HepG2 (cell line): Measurements from ENCODE around the gene CAMK4. TPM values are rescaled to one million over a fixed set of nuclear protein-coding genes. Genes with fewer than 3 reads are reported as not detected.

Experiments used
- ATAC-seq: fragments of 200-7000 bp; cut with Tn5 transposase; 3 replicates; pipeline ENCODE4 v1.9.1; 2020; ENCODE audit warnings: mild to moderate bottlenecking, moderate library complexity
- BruUV-seq: library from RNA; stranded (reverse); fragments of 400-500 nt; replicated peaks from 2 replicates; lab custom pipeline; 2021; lab: Mats Ljungman, UMichigan
- CTCF ChIA-PET: fragments of 300-600 bp; formaldehyde crosslinking; extraction: SDS; loops from one replicate; lab custom pipeline; 2021; ENCODE audit warnings: low total read pairs, inconsistent platforms, low intra/inter-chr PET ratio; lab: Yijun Ruan, JAX
- POLR2A ChIA-PET: fragments of 350-600 bp; sonication (Branson Sonifier 250); formaldehyde crosslinking; loops from one replicate; lab custom pipeline; 2020; ENCODE audit warnings: antibody characterized with exemption, inconsistent platforms; lab: Yijun Ruan, JAX
- DNase-seq: peaks from one replicate; pipeline ENCODE4 v3.0.0-alpha.2; 2015; ENCODE audit warnings: low spot score
- FAIRE-seq: peaks from 3 replicates; lab custom pipeline; 2011; peaks lifted over from hg19 to GRCh38; lab: Jason Lieb, UNC
- H2AFZ ChIP-seq: one replicate; pipeline ENCODE4 v1.6.1; 2011; ENCODE audit warnings: low read length, inconsistent platforms
- H3K27ac ChIP-seq: fragments of 300-600 bp; 3 replicates; pipeline ENCODE4 v1.8.0; 2011; ENCODE audit warnings: mixed run types, mild to moderate bottlenecking, mixed read lengths, low read length, inconsistent platforms; ENCODE audit not compliant: insufficient read depth; ENCODE audit errors: extremely low read length
- H3K27me3 ChIP-seq, 2 experiments: fragments of 200-600 bp in 1 of 2; 2 replicates in 1 of 2; 3 replicates in 1 of 2; pipeline versions ENCODE4 v1.6.0 to v1.8.0; 2011; ENCODE audit warnings: low read length in 2 of 2, mild to moderate bottlenecking in 2 of 2, moderate library complexity in 2 of 2, inconsistent platforms in 1 of 2; ENCODE audit not compliant: insufficient read depth in 2 of 2, control insufficient read depth in 1 of 2
- H3K36me3 ChIP-seq, 2 experiments: fragments of 200-600 bp in 1 of 2; replicated peaks in 1 of 2; 2 replicates in 1 of 2; 3 replicates in 1 of 2; pipeline versions ENCODE4 v1.5.1 to v1.8.0; 2011; ENCODE audit warnings: low read length in 2 of 2, inconsistent platforms in 1 of 2; ENCODE audit not compliant: insufficient read depth in 2 of 2, control insufficient read depth in 1 of 2
- H3K4me1 ChIP-seq: 2 replicates; pipeline ENCODE4 v1.5.1; 2012; ENCODE audit warnings: low read length, inconsistent platforms; ENCODE audit not compliant: insufficient read depth
- H3K4me2 ChIP-seq: 2 replicates; pipeline ENCODE4 v1.6.0; 2011; ENCODE audit warnings: low read depth, low read length, inconsistent platforms
- H3K4me3 ChIP-seq, 3 experiments: fragments of 200-600 bp in 1 of 3; sonication (generic), shearing (Covaris generic) in 1 of 3; replicated peaks in 1 of 3; 2 replicates each; pipeline ENCODE4 v1.5.1; 2011 to 2016; ENCODE audit warnings: low read length in 3 of 3, inconsistent platforms in 2 of 3, low read depth in 2 of 3, mild to moderate bottlenecking in 2 of 3, control low read depth in 1 of 3, mixed read lengths in 1 of 3; ENCODE audit not compliant: insufficient read depth in 1 of 3
- H3K79me2 ChIP-seq: one replicate; pipeline ENCODE4 v1.6.1; 2011; ENCODE audit warnings: low read length, inconsistent platforms; ENCODE audit not compliant: insufficient read depth
- H3K9ac ChIP-seq: 2 replicates; pipeline ENCODE4 v1.6.0; 2011; ENCODE audit warnings: mild to moderate bottlenecking, low read depth, low read length, inconsistent platforms; ENCODE audit not compliant: insufficient read depth
- H3K9me3 ChIP-seq: 2 replicates; pipeline ENCODE4 v1.5.1; 2012; ENCODE audit warnings: mild to moderate bottlenecking, low read length
- H4K20me1 ChIP-seq: 2 replicates; pipeline ENCODE4 v1.6.0; 2011; ENCODE audit warnings: inconsistent platforms, mild to moderate bottlenecking, low read length, moderate library complexity; ENCODE audit not compliant: insufficient read depth
- FOXJ3 ChIP-seq: sonication (generic); formaldehyde crosslinking; IDR thresholded peaks from 2 replicates; pipeline ENCODE4 v1.4.0; 2020; ENCODE audit warnings: missing genetic modification reagents, mild to moderate bottlenecking, borderline replicate concordance
- HDAC1 ChIP-seq: sonication (generic); formaldehyde crosslinking; IDR thresholded peaks from 2 replicates; pipeline ENCODE4 v1.5.1; 2020; ENCODE audit warnings: mild to moderate bottlenecking, missing genetic modification reagents
- HHEX ChIP-seq: IDR thresholded peaks from 2 replicates; pipeline ENCODE4 v1.6.1; 2016; ENCODE audit warnings: control low read depth
- HINFP ChIP-seq: sonication (generic); formaldehyde crosslinking; IDR thresholded peaks from 2 replicates; pipeline ENCODE4 v1.4.0; 2020; ENCODE audit warnings: low read depth, mild to moderate bottlenecking, missing genetic modification reagents
- HMGXB3 ChIP-seq: sonication (generic); formaldehyde crosslinking; IDR thresholded peaks from 2 replicates; pipeline ENCODE4 v1.4.0; 2020; ENCODE audit warnings: missing genetic modification reagents, borderline replicate concordance
- HNRNPH1 ChIP-seq: fragments of 200-400 bp; formaldehyde crosslinking; optimal IDR thresholded peaks from 2 replicates; pipeline ENCODE3; 2017; ENCODE audit warnings: mild to moderate bottlenecking, low read depth, low read length
- KDM5B ChIP-seq: sonication (generic); formaldehyde crosslinking; IDR thresholded peaks from 2 replicates; pipeline ENCODE4 v1.4.0; 2020; ENCODE audit warnings: missing genetic modification reagents, mild to moderate bottlenecking, borderline replicate concordance
- RNF2 ChIP-seq: fragments of 450-650 bp; conservative IDR thresholded peaks from 2 replicates; pipeline ENCODE4 v1.6.1; 2016; ENCODE audit warnings: low read depth
- SIN3A ChIP-seq: IDR thresholded peaks from 2 replicates; pipeline ENCODE4 v1.6.1; 2011; ENCODE audit warnings: low read depth, mild to moderate bottlenecking, control low read depth, low read length, borderline replicate concordance
- SNAI1 ChIP-seq: sonication (generic); formaldehyde crosslinking; IDR thresholded peaks from 2 replicates; pipeline ENCODE4 v1.5.0; 2020; ENCODE audit warnings: mild to moderate bottlenecking, missing genetic modification reagents, borderline replicate concordance
- SRY ChIP-seq: sonication (generic); formaldehyde crosslinking; IDR thresholded peaks from 2 replicates; pipeline ENCODE4 v1.8.0; 2022; ENCODE audit warnings: mild to moderate bottlenecking, missing genetic modification reagents
- THYN1 ChIP-seq: sonication (generic); formaldehyde crosslinking; IDR thresholded peaks from 2 replicates; pipeline ENCODE4 v1.8.1; 2023; ENCODE audit warnings: low read depth, mild to moderate bottlenecking, moderate library complexity, missing genetic modification reagents, borderline replicate concordance
- ZBTB20 ChIP-seq: sonication (generic); formaldehyde crosslinking; IDR thresholded peaks from 2 replicates; pipeline ENCODE4 v1.8.1; 2023; ENCODE audit warnings: missing genetic modification reagents, low read depth, mild to moderate bottlenecking, borderline replicate concordance
- ZNF180 ChIP-seq: sonication (generic); formaldehyde crosslinking; IDR thresholded peaks from 2 replicates; pipeline ENCODE4 v1.4.0; 2020; ENCODE audit warnings: low read depth, missing genetic modification reagents, borderline replicate concordance
- ZNF253 ChIP-seq: sonication (generic); formaldehyde crosslinking; IDR thresholded peaks from 2 replicates; pipeline ENCODE4 v1.8.0; 2022; ENCODE audit warnings: mild to moderate bottlenecking, missing genetic modification reagents, borderline replicate concordance
- ZNF30 ChIP-seq: sonication (generic); formaldehyde crosslinking; IDR thresholded peaks from 2 replicates; pipeline ENCODE4 v1.5.0; 2020; ENCODE audit warnings: mild to moderate bottlenecking, missing genetic modification reagents
- ZNF33A ChIP-seq: sonication (generic); formaldehyde crosslinking; IDR thresholded peaks from 2 replicates; pipeline ENCODE4 v1.5.1; 2020; ENCODE audit warnings: missing genetic modification reagents, mild to moderate bottlenecking, moderate library complexity, borderline replicate concordance
- ZNF446 ChIP-seq: sonication (generic); formaldehyde crosslinking; IDR thresholded peaks from 2 replicates; pipeline ENCODE4 v1.5.0; 2020; ENCODE audit warnings: mild to moderate bottlenecking, missing genetic modification reagents
- ZNF749 ChIP-seq: sonication (generic); formaldehyde crosslinking; IDR thresholded peaks from 2 replicates; pipeline ENCODE4 v1.8.0; 2022; ENCODE audit warnings: mild to moderate bottlenecking, missing genetic modification reagents, moderate library complexity, borderline replicate concordance
- ZNF792 ChIP-seq: IDR thresholded peaks from 2 replicates; pipeline ENCODE4 v1.6.1; 2016
- WGBS: methylation state at CpG from one replicate; pipeline ENCODE4 v1.1.6; 2017; ENCODE audit warnings: low lambda C conversion rate; 5-methylcytosine and 5-hydroxymethylcytosine counted together
- in situ Hi-C: cut with HindIII; loops from 2 replicates; pipeline ENCODE4 v1.10.0; 2017; ENCODE audit warnings: low pct_unique_long_range_greater_than_20kb; ENCODE audit not compliant: extremely low pct_ligation_motif_present
- intact Hi-C: fragments of 100-400 bp; cut with micrococcal nuclease; formaldehyde crosslinking; loops from one replicate; pipeline ENCODE4 v1.10.0; 2022; ENCODE audit not compliant: unreplicated experiment
- polyA plus RNA-seq, 8 experiments: library from polyadenylated mRNA; depleted of rRNA in 3 of 8; stranded (reverse) in 7 of 8; unstranded in 1 of 8; fragments of >200 nt; fragmentation: Illumina TruSeq in 4 of 8; extraction: Trizol in 4 of 8; gene quantifications; 2 replicates each; pipeline versions ENCODE4 v1.2.1 to v1.2.3, GENCODE V29; 2011 to 2016; ENCODE audit warnings: low read depth in 4 of 8, missing spikeins in 1 of 8, mixed read lengths in 1 of 8; ENCODE audit not compliant: insufficient read depth in 1 of 8
- total RNA-seq, 5 experiments: library from RNA; depleted of rRNA; stranded (reverse); fragments of >200 nt; fragmentation: Illumina TruSeq; extraction: Trizol; gene quantifications; 2 replicates each; pipeline ENCODE4 v1.2.3, GENCODE V29; 2016; ENCODE audit warnings: low read depth in 1 of 5

The CAMK4 gene
- total and polyA plus RNA-seq, 2 of the 13 experiments (the other 11 are each of a cell fraction or from before 2014, with no cell fraction given), result not detected

- H3K36me3 ChIP-seq, result no peaks in the 10 kb centered on the region
- no peaks in the 10 kb centered on the region for H3K4me1 ChIP-seq
- ATAC-seq (no peak), FAIRE-seq (no peak), DNase-seq (no peak)
- H3K9ac ChIP-seq, result no peak overlapping the region
- no peaks in the 10 kb centered on the region for H3K79me2 ChIP-seq
- no peaks in the 10 kb centered on the region for H3K9me3 ChIP-seq
- H3K27ac ChIP-seq, result no peak overlapping the region
- 3% methylated on average over 8 of the region's 8 CpGs for WGBS
- ChIA-PET POLR2A (no interaction called here), CTCF (no interaction called here)
- H3K27me3 ChIP-seq, result no peaks in the 10 kb centered on the region; a peak in 1 of 5 replicates
- no peak for TF ChIP-seq HINFP (CRISPR knock-in tag)
- no peak for TF ChIP-seq ZNF253 (CRISPR knock-in tag)
- TF ChIP-seq RNF2, result no peak
- TF ChIP-seq SIN3A, result no peak
- no peak for TF ChIP-seq ZNF749
- TF ChIP-seq THYN1 (CRISPR knock-in tag), result no peak
- TF ChIP-seq HDAC1 (CRISPR knock-in tag), result no peak
- TF ChIP-seq ZNF33A (CRISPR knock-in tag), result no peak
- TF ChIP-seq ZBTB20 (CRISPR knock-in tag), result no peak
- no peak for TF ChIP-seq KDM5B (CRISPR knock-in tag)
- no peak for TF ChIP-seq HHEX (CRISPR knock-in tag)
- no peak for TF ChIP-seq ZNF446 (CRISPR knock-in tag)
- TF ChIP-seq FOXJ3 (CRISPR knock-in tag), result no peak
- TF ChIP-seq HMGXB3 (CRISPR knock-in tag), result no peak
- no peak for TF ChIP-seq ZNF180 (CRISPR knock-in tag)
- no peak for TF ChIP-seq SNAI1 (CRISPR knock-in tag)
- no peak for TF ChIP-seq ZNF792
- TF ChIP-seq HNRNPH1, result no peak
- no peak for TF ChIP-seq ZNF30
- no peak for TF ChIP-seq SRY
- H3K4me3 ChIP-seq, result no peak overlapping the region
- in situ Hi-C loops (no loop called here), intact Hi-C loops (no loop called here)
- no peak overlapping the region for H3K4me2 ChIP-seq
- BruUV-seq, result no TSS peak
- no peak overlapping the region for H2AFZ ChIP-seq
- no peaks in the 10 kb centered on the region for H4K20me1 ChIP-seq
Measured at GRCh38 chr5:111345731-111346130, 121.5 kb downstream of the CAMK4 start.
